ENCODE results near the gene TASOR.

TASOR gene

DNA sequence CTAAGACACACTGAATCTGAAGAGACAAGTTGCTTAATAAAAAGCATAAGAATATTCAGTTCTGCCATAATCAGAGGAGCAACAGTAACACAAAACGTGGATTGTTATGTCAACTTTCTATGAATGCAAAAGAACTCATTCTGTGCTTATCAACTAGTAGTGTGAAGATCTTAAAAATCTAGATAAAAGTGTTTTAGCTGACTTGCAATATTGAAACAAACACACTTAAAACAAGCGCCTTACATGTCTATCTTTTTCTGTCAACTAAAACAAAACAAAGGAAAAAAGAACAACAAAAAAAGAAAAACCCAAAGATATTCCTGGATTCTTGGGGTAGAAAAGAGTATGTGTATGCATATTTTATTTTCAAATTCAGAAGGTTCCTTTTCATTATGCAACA, 37.7 kb downstream of the TASOR start:
- no peak overlapping the region for H3K4me3 ChIP-seq (ENCODE audit: low read length)
- no peak for DNase-seq (ENCODE audit: low read depth)
- TF ChIP-seq, protein P1, sequence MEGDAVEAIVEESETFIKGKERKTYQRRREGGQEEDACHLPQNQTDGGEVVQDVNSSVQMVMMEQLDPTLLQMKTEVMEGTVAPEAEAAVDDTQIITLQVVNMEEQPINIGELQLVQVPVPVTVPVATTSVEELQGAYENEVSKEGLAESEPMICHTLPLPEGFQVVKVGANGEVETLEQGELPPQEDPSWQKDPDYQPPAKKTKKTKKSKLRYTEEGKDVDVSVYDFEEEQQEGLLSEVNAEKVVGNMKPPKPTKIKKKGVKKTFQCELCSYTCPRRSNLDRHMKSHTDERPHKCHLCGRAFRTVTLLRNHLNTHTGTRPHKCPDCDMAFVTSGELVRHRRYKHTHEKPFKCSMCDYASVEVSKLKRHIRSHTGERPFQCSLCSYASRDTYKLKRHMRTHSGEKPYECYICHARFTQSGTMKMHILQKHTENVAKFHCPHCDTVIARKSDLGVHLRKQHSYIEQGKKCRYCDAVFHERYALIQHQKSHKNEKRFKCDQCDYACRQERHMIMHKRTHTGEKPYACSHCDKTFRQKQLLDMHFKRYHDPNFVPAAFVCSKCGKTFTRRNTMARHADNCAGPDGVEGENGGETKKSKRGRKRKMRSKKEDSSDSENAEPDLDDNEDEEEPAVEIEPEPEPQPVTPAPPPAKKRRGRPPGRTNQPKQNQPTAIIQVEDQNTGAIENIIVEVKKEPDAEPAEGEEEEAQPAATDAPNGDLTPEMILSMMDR (conservative IDR thresholded peaks at IDR 0.05; ENCODE audit: low read depth, low read length), result no peak

DNA sequence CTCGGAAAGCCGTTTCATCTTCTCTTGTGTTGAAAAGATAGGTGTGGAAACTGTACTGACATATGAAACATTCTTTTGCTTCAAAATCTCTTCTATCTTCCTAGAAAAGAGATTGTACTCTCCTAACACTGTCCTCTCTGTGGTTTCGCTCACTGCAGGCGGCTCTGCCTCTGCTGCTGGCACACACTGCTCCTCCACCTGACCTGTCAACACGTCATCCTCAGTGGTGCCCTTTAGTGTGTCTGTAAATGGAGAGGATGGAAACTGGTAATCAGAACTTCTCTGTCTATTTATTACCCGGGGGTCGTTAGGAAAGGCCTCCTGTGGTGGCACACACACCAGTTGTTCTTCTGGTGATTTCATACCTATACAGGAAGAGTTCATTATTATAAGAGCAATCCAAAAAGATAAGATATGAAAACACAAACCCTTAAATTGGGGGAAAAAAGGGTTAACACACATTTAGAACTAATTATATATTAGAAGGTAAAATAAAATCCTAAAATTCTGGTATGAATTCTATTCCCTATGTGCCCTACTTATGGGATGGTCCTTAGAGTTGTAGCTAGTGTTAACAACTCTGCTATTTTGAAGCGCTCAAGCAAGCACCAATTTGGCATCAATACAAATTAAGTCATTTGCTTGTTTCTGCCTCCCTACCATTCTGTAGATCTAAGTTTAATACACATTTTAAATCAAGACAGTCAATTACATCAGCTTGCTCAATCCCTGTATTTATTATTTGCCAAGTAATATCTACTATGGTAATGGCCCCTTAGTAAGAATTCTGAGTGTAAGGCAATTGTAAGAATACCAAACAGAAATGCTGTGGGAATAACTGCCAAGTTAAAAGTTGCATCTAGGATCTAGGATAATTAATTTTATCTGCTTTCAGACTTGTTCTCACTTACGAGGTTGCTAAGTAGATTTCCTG, 49.2 kb downstream of the TASOR start:
- DNase-seq (ENCODE audit: low read depth), result no peak
- TF ChIP-seq, protein P1 (conservative IDR thresholded peaks at IDR 0.05; ENCODE audit: low read depth, low read length), result no peak
- H3K4me3 ChIP-seq (ENCODE audit: low read length), result no peak overlapping the region
